Fibroblast of pulmonary artery (primary cell): ENCODE data around the gene SHISA8.

Source experiments
- DNase-seq: peaks from one replicate; pipeline ENCODE4 v3.0.0-alpha.2; 2010; ENCODE audit warnings: low read depth
- H3K4me3 ChIP-seq: replicated peaks from 2 replicates; pipeline ENCODE4 v1.5.1; 2011; ENCODE audit warnings: low read depth, mild to moderate bottlenecking, control low read depth, low read length, moderate library complexity
- TF ChIP-seq, protein P1 (sequence below): IDR thresholded peaks from 2 replicates; pipeline ENCODE4 v1.5.1; 2011; ENCODE audit warnings: mild to moderate bottlenecking, control low read depth, low read length, inconsistent platforms; ENCODE audit errors: missing control alignments

SHISA8 gene

DNA sequence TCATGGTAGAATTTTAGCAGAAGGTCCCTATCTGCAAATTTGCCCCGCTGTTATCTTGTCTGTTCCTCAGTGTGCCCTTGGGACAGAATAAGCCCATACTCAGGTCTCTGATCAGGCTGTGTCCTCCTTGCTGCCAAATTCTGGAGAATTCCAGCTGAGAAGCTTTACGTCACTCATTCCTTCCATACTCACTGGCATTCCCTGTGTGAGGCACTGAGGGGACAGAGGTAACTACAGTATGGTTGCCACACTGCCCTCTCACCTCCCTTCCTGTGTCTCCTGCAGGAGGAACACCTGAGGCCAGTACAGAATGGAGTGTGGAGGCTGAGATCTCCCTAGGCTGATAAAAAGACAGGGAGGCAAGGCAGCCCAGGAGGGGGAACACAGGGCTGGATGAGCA, 31.5 kb downstream of the SHISA8 start:
- TF ChIP-seq, protein P1, sequence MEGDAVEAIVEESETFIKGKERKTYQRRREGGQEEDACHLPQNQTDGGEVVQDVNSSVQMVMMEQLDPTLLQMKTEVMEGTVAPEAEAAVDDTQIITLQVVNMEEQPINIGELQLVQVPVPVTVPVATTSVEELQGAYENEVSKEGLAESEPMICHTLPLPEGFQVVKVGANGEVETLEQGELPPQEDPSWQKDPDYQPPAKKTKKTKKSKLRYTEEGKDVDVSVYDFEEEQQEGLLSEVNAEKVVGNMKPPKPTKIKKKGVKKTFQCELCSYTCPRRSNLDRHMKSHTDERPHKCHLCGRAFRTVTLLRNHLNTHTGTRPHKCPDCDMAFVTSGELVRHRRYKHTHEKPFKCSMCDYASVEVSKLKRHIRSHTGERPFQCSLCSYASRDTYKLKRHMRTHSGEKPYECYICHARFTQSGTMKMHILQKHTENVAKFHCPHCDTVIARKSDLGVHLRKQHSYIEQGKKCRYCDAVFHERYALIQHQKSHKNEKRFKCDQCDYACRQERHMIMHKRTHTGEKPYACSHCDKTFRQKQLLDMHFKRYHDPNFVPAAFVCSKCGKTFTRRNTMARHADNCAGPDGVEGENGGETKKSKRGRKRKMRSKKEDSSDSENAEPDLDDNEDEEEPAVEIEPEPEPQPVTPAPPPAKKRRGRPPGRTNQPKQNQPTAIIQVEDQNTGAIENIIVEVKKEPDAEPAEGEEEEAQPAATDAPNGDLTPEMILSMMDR: no peak
- DNase-seq: no peak
- no peak overlapping the region for H3K4me3 ChIP-seq

GRCh38 chr22:41880653-41881052, 34.2 kb downstream of the SHISA8 start:
- TF ChIP-seq, protein P1: no peak
- H3K4me3 ChIP-seq: no peak overlapping the region
- no peak for DNase-seq

DNA sequence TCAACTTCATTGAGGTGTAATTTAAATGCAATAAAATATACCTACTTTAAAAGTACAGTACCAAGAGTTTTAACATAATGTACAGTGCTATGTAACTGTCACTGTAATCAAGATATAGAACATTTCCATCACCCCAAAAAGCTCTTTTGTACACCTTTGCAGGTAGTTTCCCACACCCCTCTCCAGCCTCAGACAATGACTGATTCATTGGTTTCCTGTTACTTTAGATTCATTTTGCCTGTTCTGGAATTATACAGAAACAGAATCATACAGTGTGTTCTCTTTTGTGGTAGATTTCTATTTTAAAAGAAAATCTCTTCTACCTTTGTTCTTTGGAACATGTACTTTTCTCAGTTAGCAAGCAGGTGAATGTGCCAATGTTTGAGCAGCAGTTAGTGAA, 38.2 kb downstream of the SHISA8 start:
- TF ChIP-seq, protein P1: no peak
- no peak overlapping the region for H3K4me3 ChIP-seq
- DNase-seq: no peak

- TF ChIP-seq, protein P1: no peak
- no peak for DNase-seq
These were observed 38.6 kb downstream of the SHISA8 start for GRCh38 chr22:41876275-41876674.

DNA sequence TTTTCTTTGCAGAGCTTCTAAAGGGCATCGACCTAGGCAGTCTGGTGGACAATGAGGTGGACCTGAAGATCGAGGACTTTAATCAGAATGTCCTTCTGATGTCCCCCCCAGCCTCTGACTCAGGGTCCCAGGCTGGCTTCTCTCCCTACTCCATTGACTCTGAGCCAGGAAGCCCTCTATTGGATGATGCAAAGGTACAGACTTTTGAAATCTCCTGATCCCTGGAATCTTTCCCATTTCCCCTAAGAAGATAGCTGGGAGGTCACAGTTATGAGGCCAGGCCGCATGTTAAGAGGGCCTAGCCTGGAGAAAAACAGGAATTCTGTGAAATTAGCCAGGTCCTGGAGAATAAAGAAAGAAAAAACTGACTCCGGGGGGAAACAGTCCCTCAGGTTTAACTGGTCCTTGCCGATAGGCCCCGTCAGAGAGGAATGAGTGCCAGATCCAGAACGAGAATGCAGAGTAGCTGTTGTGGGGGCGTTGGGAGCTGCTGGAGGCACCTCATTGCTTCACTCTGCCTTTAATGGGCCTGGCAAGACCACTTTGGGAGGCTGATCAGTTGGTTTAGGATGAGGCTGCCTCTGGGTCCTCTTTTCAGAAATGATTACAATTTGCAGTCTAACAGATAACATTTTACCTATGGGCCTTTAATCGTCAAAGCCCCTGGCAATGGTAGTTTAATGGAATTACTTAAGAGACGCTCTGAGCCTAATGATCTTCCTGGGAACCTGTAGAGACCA, 39.2 kb downstream of the SHISA8 start:
- no peak overlapping the region for H3K4me3 ChIP-seq
- DNase-seq: no peak
- TF ChIP-seq, protein P1: no peak

More at GRCh38 chr22:41876275-41876674, 38.6 kb downstream of the SHISA8 start:
- no peak overlapping the region for H3K4me3 ChIP-seq

GRCh38 chr22:41874090-41874489, 40.8 kb downstream of the SHISA8 start:
- TF ChIP-seq, protein P1: no peak
- no peak overlapping the region for H3K4me3 ChIP-seq
- DNase-seq: no peak

DNA sequence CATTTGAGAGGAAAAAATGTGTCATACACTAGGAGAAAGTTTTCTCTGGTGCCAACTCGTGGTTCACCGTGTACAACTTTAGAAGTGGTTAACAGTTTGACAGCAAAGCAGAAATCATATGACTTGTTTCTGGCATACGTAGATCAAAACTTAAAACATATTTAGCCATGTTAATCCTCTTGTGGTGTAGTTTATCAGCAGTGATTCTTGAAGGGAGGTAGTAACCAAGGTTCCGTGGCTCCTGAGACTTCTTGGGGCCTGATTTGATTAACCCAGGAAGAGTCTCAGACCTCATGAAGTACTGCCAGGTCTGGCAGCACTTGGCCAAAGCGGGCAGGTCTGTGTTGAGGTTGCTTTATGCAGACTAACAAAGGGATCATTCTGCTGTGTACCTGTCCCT, 41.5 kb downstream of the SHISA8 start:
- H3K4me3 ChIP-seq: no peak overlapping the region
- TF ChIP-seq, protein P1: no peak
- no peak for DNase-seq
